HepG2 (cell line): ENCODE measurements around the gene PFKFB2. TPM values are rescaled to one million over a fixed set of nuclear protein-coding genes. Genes with fewer than 3 reads are reported as not detected.

Experiments used
- ATAC-seq: fragments of 200-7000 bp; cut with Tn5 transposase; 3 replicates; pipeline ENCODE4 v1.9.1; 2020; ENCODE audit warnings: mild to moderate bottlenecking, moderate library complexity
- BruUV-seq: library from RNA; stranded (reverse); fragments of 400-500 nt; replicated peaks from 2 replicates; lab custom pipeline; 2021; lab: Mats Ljungman, UMichigan
- CTCF ChIA-PET: fragments of 300-600 bp; formaldehyde crosslinking; extraction: SDS; loops from one replicate; lab custom pipeline; 2021; ENCODE audit warnings: low total read pairs, inconsistent platforms, low intra/inter-chr PET ratio; lab: Yijun Ruan, JAX
- POLR2A ChIA-PET: fragments of 350-600 bp; sonication (Branson Sonifier 250); formaldehyde crosslinking; loops from one replicate; lab custom pipeline; 2020; ENCODE audit warnings: antibody characterized with exemption, inconsistent platforms; lab: Yijun Ruan, JAX
- DNase-seq: peaks from one replicate; pipeline ENCODE4 v3.0.0-alpha.2; 2015; ENCODE audit warnings: low spot score
- FAIRE-seq: peaks from 3 replicates; lab custom pipeline; 2011; peaks lifted over from hg19 to GRCh38; lab: Jason Lieb, UNC
- H2AFZ ChIP-seq: one replicate; pipeline ENCODE4 v1.6.1; 2011; ENCODE audit warnings: low read length, inconsistent platforms
- H3K27ac ChIP-seq: fragments of 300-600 bp; 3 replicates; pipeline ENCODE4 v1.8.0; 2011; ENCODE audit warnings: mixed run types, mild to moderate bottlenecking, mixed read lengths, low read length, inconsistent platforms; ENCODE audit not compliant: insufficient read depth; ENCODE audit errors: extremely low read length
- H3K27me3 ChIP-seq, 2 experiments: fragments of 200-600 bp in 1 of 2; 2 replicates in 1 of 2; 3 replicates in 1 of 2; pipeline versions ENCODE4 v1.6.0 to v1.8.0; 2011; ENCODE audit warnings: low read length in 2 of 2, mild to moderate bottlenecking in 2 of 2, moderate library complexity in 2 of 2, inconsistent platforms in 1 of 2; ENCODE audit not compliant: insufficient read depth in 2 of 2, control insufficient read depth in 1 of 2
- H3K36me3 ChIP-seq, 2 experiments: fragments of 200-600 bp in 1 of 2; replicated peaks in 1 of 2; 2 replicates in 1 of 2; 3 replicates in 1 of 2; pipeline versions ENCODE4 v1.5.1 to v1.8.0; 2011; ENCODE audit warnings: low read length in 2 of 2, inconsistent platforms in 1 of 2; ENCODE audit not compliant: insufficient read depth in 2 of 2, control insufficient read depth in 1 of 2
- H3K4me1 ChIP-seq: 2 replicates; pipeline ENCODE4 v1.5.1; 2012; ENCODE audit warnings: low read length, inconsistent platforms; ENCODE audit not compliant: insufficient read depth
- H3K4me2 ChIP-seq: 2 replicates; pipeline ENCODE4 v1.6.0; 2011; ENCODE audit warnings: low read depth, low read length, inconsistent platforms
- H3K4me3 ChIP-seq, 3 experiments: fragments of 200-600 bp in 1 of 3; sonication (generic), shearing (Covaris generic) in 1 of 3; replicated peaks in 1 of 3; 2 replicates each; pipeline ENCODE4 v1.5.1; 2011 to 2016; ENCODE audit warnings: low read length in 3 of 3, inconsistent platforms in 2 of 3, low read depth in 2 of 3, mild to moderate bottlenecking in 2 of 3, control low read depth in 1 of 3, mixed read lengths in 1 of 3; ENCODE audit not compliant: insufficient read depth in 1 of 3
- H3K79me2 ChIP-seq: one replicate; pipeline ENCODE4 v1.6.1; 2011; ENCODE audit warnings: low read length, inconsistent platforms; ENCODE audit not compliant: insufficient read depth
- H3K9ac ChIP-seq: 2 replicates; pipeline ENCODE4 v1.6.0; 2011; ENCODE audit warnings: mild to moderate bottlenecking, low read depth, low read length, inconsistent platforms; ENCODE audit not compliant: insufficient read depth
- H3K9me3 ChIP-seq: 2 replicates; pipeline ENCODE4 v1.5.1; 2012; ENCODE audit warnings: mild to moderate bottlenecking, low read length
- H4K20me1 ChIP-seq: 2 replicates; pipeline ENCODE4 v1.6.0; 2011; ENCODE audit warnings: inconsistent platforms, mild to moderate bottlenecking, low read length, moderate library complexity; ENCODE audit not compliant: insufficient read depth
- AKAP8 ChIP-seq: sonication (generic); formaldehyde crosslinking; IDR thresholded peaks from 2 replicates; pipeline ENCODE4 v1.5.1; 2020; ENCODE audit warnings: mild to moderate bottlenecking, missing genetic modification reagents
- ARNT ChIP-seq: fragments of 450-650 bp; IDR thresholded peaks from 2 replicates; pipeline ENCODE4 v1.6.1; 2017
- ATM ChIP-seq: fragments of 450-650 bp; IDR thresholded peaks from 2 replicates; pipeline ENCODE4 v1.7.1; 2017; ENCODE audit warnings: mild to moderate bottlenecking, borderline replicate concordance
- HDAC2 ChIP-seq: sonication (generic); formaldehyde crosslinking; IDR thresholded peaks from 2 replicates; pipeline ENCODE4 v1.4.0; 2020; ENCODE audit warnings: missing genetic modification reagents
- THAP11 ChIP-seq: IDR thresholded peaks from 2 replicates; pipeline ENCODE4 v1.6.1; 2016; ENCODE audit warnings: missing biosample characterization, missing genetic modification reagents
- ZBTB46 ChIP-seq: sonication (generic); formaldehyde crosslinking; IDR thresholded peaks from 2 replicates; pipeline ENCODE4 v1.4.0; 2020; ENCODE audit warnings: mild to moderate bottlenecking, missing genetic modification reagents, borderline replicate concordance
- ZNF629 ChIP-seq: sonication (generic); formaldehyde crosslinking; conservative IDR thresholded peaks from 2 replicates; pipeline ENCODE4 v1.5.0; 2020; ENCODE audit warnings: missing genetic modification reagents
- ZSCAN29 ChIP-seq: sonication (generic); formaldehyde crosslinking; conservative IDR thresholded peaks from 2 replicates; pipeline ENCODE4 v1.4.0; 2020; ENCODE audit warnings: mild to moderate bottlenecking, missing genetic modification reagents
- WGBS: methylation state at CpG from one replicate; pipeline ENCODE4 v1.1.6; 2017; ENCODE audit warnings: low lambda C conversion rate; 5-methylcytosine and 5-hydroxymethylcytosine counted together
- in situ Hi-C: cut with HindIII; loops from 2 replicates; pipeline ENCODE4 v1.10.0; 2017; ENCODE audit warnings: low pct_unique_long_range_greater_than_20kb; ENCODE audit not compliant: extremely low pct_ligation_motif_present
- intact Hi-C: fragments of 100-400 bp; cut with micrococcal nuclease; formaldehyde crosslinking; loops from one replicate; pipeline ENCODE4 v1.10.0; 2022; ENCODE audit not compliant: unreplicated experiment
- polyA plus RNA-seq, 8 experiments: library from polyadenylated mRNA; depleted of rRNA in 3 of 8; stranded (reverse) in 7 of 8; unstranded in 1 of 8; fragments of >200 nt; fragmentation: Illumina TruSeq in 4 of 8; extraction: Trizol in 4 of 8; gene quantifications; 2 replicates each; pipeline versions ENCODE4 v1.2.1 to v1.2.3, GENCODE V29; 2011 to 2016; ENCODE audit warnings: low read depth in 4 of 8, missing spikeins in 1 of 8, mixed read lengths in 1 of 8; ENCODE audit not compliant: insufficient read depth in 1 of 8
- total RNA-seq, 5 experiments: library from RNA; depleted of rRNA; stranded (reverse); fragments of >200 nt; fragmentation: Illumina TruSeq; extraction: Trizol; gene quantifications; 2 replicates each; pipeline ENCODE4 v1.2.3, GENCODE V29; 2016; ENCODE audit warnings: low read depth in 1 of 5

PFKFB2 gene
- total and polyA plus RNA-seq, 2 of the 13 experiments (the other 11 are each of a cell fraction or from before 2014, with no cell fraction given): 4.6 to 10.6 TPM

GRCh38 chr1:207035877-207036551 is 17.1 kb upstream of the PFKFB2 start (continued):
- TF ChIP-seq ZBTB46: no peak
- TF ChIP-seq, all 625 proteins: peak for 0

GRCh38 chr1:207036865-207037264 is 16.2 kb upstream of the PFKFB2 start:
- intact Hi-C loops: no loop called here

More at GRCh38 chr1:207036865-207037264, 16.2 kb upstream of the PFKFB2 start:
- Histone ChIP-seq H3K4me1 (peaks cover 44% of the 10 kb centered on the region), H3K9ac (no peak overlapping the region), H3K27ac (no peak overlapping the region), H3K4me2 (no peak overlapping the region), H3K9me3 (no peaks in the 10 kb centered on the region), H3K79me2 (no peaks in the 10 kb centered on the region), H3K27me3 (no peaks in the 10 kb centered on the region; a peak in 1 of 5 replicates), H3K36me3 (no peaks in the 10 kb centered on the region), H4K20me1 (no peaks in the 10 kb centered on the region), H2AFZ (no peak overlapping the region), H3K4me3 (no peak overlapping the region)
- FAIRE-seq (no peak), DNase-seq (no peak), ATAC-seq (no peak)
- 34% methylated on average over 1 of the region's 1 CpG for WGBS
- BruUV-seq: no TSS peak
- CTCF ChIA-PET: no interaction called here
- in situ Hi-C loops: no loop called here
- TF ChIP-seq HDAC2 (no peak), ATM (no peak), THAP11 (CRISPR knock-in tag) (no peak), AKAP8 (no peak), ZSCAN29 (CRISPR knock-in tag) (no peak), ARNT (no peak), ZNF629 (CRISPR knock-in tag) (no peak)
- POLR2A ChIA-PET: no interaction called here
